GM20000 (cell line): ENCODE results near the gene SIT1.

Source experiments
- DNase-seq: peaks from one replicate; pipeline ENCODE4 v3.0.0; 2012; ENCODE audit warnings: low spot score
- TF ChIP-seq, protein P1 (sequence below): IDR thresholded peaks from 2 replicates; pipeline ENCODE4 v1.5.1; 2012; ENCODE audit warnings: mild to moderate bottlenecking, control low read depth; ENCODE audit errors: extremely low read depth, missing control alignments

SIT1 gene

DNA sequence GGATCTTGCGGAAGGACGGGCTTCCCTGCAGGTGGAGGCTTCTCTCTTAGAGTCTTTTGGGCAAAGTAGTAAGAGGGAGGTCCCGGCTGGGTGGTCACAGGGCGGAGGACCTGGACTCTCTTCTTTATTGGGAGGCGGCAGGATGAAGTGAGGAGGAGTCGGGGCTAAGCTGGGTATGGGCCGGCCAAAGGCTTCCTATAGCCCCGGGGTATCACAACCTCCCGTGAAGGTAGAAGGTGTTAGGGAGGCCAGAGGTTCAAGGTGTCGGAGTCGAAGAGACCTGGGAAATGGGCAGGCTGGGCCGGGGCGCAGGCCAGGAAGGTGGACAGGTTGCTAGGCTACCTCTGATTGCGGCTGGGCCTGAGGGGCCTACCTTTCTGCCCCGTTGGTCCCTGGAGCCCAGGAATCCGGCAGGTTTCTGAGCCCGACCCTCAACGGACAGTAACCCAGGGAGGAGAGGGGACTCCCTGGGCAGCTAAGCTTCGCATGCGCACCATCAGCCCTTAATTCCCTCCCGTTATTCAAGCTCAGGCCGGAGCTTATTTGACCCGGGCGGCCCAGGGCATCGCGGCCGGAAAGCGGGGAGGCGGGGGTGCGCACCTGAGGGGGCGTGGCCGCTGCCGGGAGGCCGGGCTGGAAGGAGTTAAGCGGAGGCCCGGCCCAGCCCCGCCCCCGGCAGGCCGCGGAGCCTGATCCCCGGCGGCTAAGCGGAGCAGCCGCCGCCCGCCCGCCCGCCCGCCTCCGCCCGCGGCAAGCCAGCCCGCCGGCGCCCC is 46.0 kb downstream of the SIT1 start, which contains the start of gene TESK1:
TSS of gene TESK1 (plus strand) at position 685 of the 773 bp plus-strand sequence. CDS start 358 bp downstream, outside the sequence.
- peak; percentile 97 for DNase-seq
- TF ChIP-seq, protein P1, sequence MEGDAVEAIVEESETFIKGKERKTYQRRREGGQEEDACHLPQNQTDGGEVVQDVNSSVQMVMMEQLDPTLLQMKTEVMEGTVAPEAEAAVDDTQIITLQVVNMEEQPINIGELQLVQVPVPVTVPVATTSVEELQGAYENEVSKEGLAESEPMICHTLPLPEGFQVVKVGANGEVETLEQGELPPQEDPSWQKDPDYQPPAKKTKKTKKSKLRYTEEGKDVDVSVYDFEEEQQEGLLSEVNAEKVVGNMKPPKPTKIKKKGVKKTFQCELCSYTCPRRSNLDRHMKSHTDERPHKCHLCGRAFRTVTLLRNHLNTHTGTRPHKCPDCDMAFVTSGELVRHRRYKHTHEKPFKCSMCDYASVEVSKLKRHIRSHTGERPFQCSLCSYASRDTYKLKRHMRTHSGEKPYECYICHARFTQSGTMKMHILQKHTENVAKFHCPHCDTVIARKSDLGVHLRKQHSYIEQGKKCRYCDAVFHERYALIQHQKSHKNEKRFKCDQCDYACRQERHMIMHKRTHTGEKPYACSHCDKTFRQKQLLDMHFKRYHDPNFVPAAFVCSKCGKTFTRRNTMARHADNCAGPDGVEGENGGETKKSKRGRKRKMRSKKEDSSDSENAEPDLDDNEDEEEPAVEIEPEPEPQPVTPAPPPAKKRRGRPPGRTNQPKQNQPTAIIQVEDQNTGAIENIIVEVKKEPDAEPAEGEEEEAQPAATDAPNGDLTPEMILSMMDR, result no peak

DNA sequence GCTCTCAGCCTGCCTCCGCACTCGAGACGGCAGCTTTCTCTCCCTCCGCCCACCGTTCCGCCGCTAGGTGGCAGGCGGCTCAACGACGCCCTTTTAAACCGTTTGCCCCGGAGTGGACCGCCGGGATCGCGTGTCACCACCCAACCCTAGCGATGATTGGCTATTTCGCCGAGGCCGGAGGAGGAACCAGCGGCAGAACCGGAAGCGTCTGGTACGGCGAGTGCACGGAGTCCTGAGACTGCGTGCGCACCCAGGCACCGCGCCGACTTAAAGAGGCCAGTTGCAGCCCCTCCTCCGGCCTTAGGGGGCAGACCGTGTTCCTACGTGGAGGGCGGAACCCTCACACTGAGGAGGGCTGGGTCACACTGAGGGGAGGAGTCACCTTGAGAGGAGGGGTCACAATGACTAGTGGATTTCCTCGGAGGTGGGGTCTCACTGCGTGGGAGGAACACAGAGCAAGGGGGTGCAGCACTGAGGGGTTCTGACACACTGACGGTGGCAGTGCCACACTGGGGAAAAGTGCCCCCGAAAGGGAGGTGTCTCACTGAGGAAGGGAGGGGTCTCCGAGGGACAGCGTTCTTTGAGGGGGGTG is 46.6 kb downstream of the SIT1 start:
- peak; percentile 97 for DNase-seq
- TF ChIP-seq, protein P1, result peak; percentile 89

DNA sequence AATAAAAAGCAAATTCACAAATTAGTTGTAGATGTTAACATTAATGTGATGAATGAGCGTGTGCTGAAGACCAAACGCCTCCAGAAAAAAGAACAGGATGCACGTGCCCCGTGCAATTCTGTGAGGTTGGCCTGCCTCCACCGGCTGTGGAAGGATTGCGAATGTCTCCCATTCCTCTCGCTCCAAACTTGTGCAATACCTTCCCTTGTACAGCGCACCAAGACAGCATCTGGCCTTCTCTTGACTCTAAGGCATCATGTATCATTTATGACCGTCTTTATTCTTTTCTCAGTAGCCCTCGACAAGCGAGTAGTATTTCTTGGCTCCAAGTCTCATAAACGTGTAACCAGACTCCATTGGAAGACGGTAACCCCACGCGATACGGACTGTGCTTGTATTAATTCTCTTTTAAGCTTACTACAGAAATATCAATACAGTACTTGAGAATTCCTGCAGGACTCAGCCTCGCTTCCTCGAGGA is 47.2 kb downstream of the SIT1 start:
- TF ChIP-seq, protein P1, result no peak
- DNase-seq, result no peak

DNA sequence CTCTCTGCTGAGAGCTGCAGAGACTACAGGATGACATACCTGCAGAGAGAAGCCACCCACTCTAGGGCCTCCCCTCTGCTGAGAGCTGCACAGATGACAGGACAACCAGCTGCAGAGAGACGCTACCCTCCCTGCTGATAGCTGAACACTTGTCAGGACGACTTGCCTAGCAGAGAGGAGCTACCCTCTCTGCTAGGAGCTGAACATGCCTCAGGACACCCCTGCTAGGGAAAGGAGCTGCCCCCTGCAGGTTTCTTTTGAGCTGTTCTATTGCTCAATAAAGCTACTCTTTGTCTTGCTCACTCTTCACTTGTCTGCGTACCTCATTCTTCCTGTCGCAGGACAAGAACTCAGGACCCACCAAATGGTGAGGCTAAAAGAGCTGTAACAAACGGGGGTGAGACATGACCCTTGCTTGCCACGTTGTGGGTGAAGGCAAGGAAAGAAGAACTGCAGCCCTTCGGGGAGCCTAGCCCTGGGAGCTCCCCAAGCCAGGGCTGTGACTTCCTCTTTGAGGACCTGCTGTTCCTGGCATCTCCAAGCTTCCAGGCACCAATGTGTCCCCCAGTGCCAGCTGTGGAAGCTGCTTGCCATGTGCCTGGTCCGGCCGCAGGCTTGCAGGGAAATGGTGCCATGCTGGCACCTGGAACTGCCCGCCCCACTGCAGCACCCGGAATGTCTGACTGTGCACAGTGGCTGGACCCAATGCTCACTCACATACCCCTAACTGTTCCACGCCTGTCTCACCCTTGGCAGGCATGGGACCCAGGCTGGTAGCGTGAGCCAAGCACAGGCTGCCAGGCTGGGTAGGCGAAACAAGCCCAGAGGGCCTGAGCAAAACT is 50.7 kb downstream of the SIT1 start:
- TF ChIP-seq, protein P1, result no peak
- no peak for DNase-seq
